HEK293 (cell line): ENCODE results near the gene TBC1D14.

Experiments
- CTCF ChIA-PET: fragments of 350-600 bp; formaldehyde crosslinking; extraction: SDS; loops from one replicate; lab custom pipeline; 2021; ENCODE audit warnings: antibody characterized with exemption; lab: Yijun Ruan, JAX
- POLR2A ChIA-PET: fragments of 300-600 bp; formaldehyde crosslinking; extraction: SDS; loops from one replicate; lab custom pipeline; 2020; ENCODE audit warnings: antibody characterized with exemption, inconsistent platforms; lab: Yijun Ruan, JAX
- H3K27ac ChIP-seq: fragments of 200-500 bp; sonication (Bioruptor generic); 2 replicates; pipeline ENCODE4 v1.5.1; 2014; ENCODE audit warnings: low read depth, low read length, control low read depth, inconsistent platforms; ENCODE audit errors: extremely low read depth
- H3K36me3 ChIP-seq, 2 experiments: fragments of 200-500 bp in 1 of 2; sonication (Bioruptor generic) in 1 of 2; 1 replicate in 1 of 2; 2 replicates in 1 of 2; pipeline ENCODE4 v1.5.1; 2014 to 2017; ENCODE audit warnings: inconsistent platforms in 2 of 2, low read length in 2 of 2; ENCODE audit not compliant: control insufficient read depth in 2 of 2, insufficient read depth in 1 of 2
- H3K4me1 ChIP-seq: fragments of 200-500 bp; sonication (Bioruptor generic); 2 replicates; pipeline ENCODE4 v1.5.1; 2014; ENCODE audit warnings: mild to moderate bottlenecking, low read length, inconsistent platforms; ENCODE audit not compliant: control insufficient read depth, insufficient read depth
- H3K4me3 ChIP-seq: 2 replicates; pipeline ENCODE4 v1.5.1; 2011; ENCODE audit warnings: low read depth, mild to moderate bottlenecking, control low read depth, low read length, moderate library complexity
- H3K9me3 ChIP-seq: fragments of 200-500 bp; sonication (Bioruptor generic); 2 replicates; pipeline ENCODE4 v1.5.1; 2014; ENCODE audit warnings: low read depth, low read length, inconsistent platforms; ENCODE audit not compliant: control insufficient read depth, insufficient read depth
- ELK4 ChIP-seq: IDR thresholded peaks from 2 replicates; pipeline ENCODE4 v1.6.1; 2011; ENCODE audit warnings: mild to moderate bottlenecking, low read depth, low read length, borderline replicate concordance
- IKZF3 ChIP-seq: fragments of 450-650 bp; IDR thresholded peaks from 2 replicates; pipeline ENCODE4 v1.5.0; 2018; ENCODE audit warnings: missing biosample characterization, mild to moderate bottlenecking, missing genetic modification characterization, moderate library complexity
- PRDM10 ChIP-seq: fragments of 450-650 bp; formaldehyde crosslinking; IDR thresholded peaks from 2 replicates; pipeline ENCODE4 v1.5.1; 2016; ENCODE audit warnings: missing biosample characterization, missing genetic modification characterization
- YY2 ChIP-seq: fragments of 450-650 bp; formaldehyde crosslinking; IDR thresholded peaks from 2 replicates; pipeline ENCODE4 v1.5.1; 2016; ENCODE audit warnings: missing biosample characterization, missing genetic modification characterization
- ZBTB17 ChIP-seq: fragments of 450-650 bp; formaldehyde crosslinking; IDR thresholded peaks from 2 replicates; pipeline ENCODE4 v1.5.1; 2016; ENCODE audit warnings: missing biosample characterization, missing genetic modification characterization
- ZBTB6 ChIP-seq: fragments of 450-650 bp; formaldehyde crosslinking; IDR thresholded peaks from 2 replicates; pipeline ENCODE4 v1.5.1; 2017; ENCODE audit warnings: missing biosample characterization, missing genetic modification characterization
- ZNF114 ChIP-seq: fragments of 450-650 bp; formaldehyde crosslinking; IDR thresholded peaks from 2 replicates; pipeline ENCODE4 v1.5.0; 2017; ENCODE audit warnings: missing biosample characterization, missing genetic modification characterization
- ZNF121 ChIP-seq: fragments of 450-650 bp; formaldehyde crosslinking; IDR thresholded peaks from 2 replicates; pipeline ENCODE4 v1.5.1; 2016; ENCODE audit warnings: missing biosample characterization, missing genetic modification characterization
- ZNF391 ChIP-seq: fragments of 450-650 bp; formaldehyde crosslinking; IDR thresholded peaks from 2 replicates; pipeline ENCODE4 v1.5.1; 2016; ENCODE audit warnings: low read depth, missing biosample characterization, missing genetic modification characterization, borderline replicate concordance
- ZNF558 ChIP-seq: fragments of 450-650 bp; formaldehyde crosslinking; IDR thresholded peaks from 2 replicates; pipeline ENCODE4 v1.5.1; 2016; ENCODE audit warnings: missing biosample characterization, missing genetic modification characterization
- ZNF670 ChIP-seq: fragments of 450-650 bp; formaldehyde crosslinking; IDR thresholded peaks from 2 replicates; pipeline ENCODE4 v1.5.1; 2016; ENCODE audit warnings: missing biosample characterization, missing genetic modification characterization, low read depth
- ZNF791 ChIP-seq: fragments of 450-650 bp; formaldehyde crosslinking; IDR thresholded peaks from 2 replicates; pipeline ENCODE4 v1.5.1; 2016; ENCODE audit warnings: missing biosample characterization, missing genetic modification characterization
- TF ChIP-seq, protein P1 (sequence below): fragments of 450-650 bp; formaldehyde crosslinking; IDR thresholded peaks from 2 replicates; pipeline ENCODE4 v1.5.1; 2016; ENCODE audit warnings: missing biosample characterization, missing genetic modification characterization
- TF ChIP-seq, protein P2 (sequence below): fragments of 450-650 bp; formaldehyde crosslinking; IDR thresholded peaks from 2 replicates; pipeline ENCODE4 v1.5.1; 2016; ENCODE audit warnings: missing biosample characterization, missing genetic modification characterization
- TF ChIP-seq, protein P3 (sequence below): fragments of 450-650 bp; formaldehyde crosslinking; IDR thresholded peaks from 2 replicates; pipeline ENCODE4 v1.5.1; 2016; ENCODE audit warnings: missing biosample characterization, missing genetic modification characterization

The TBC1D14 gene

GRCh38 chr4:7066006-7066405 lies 156.4 kb downstream of the TBC1D14 start (continued):
- TF ChIP-seq ZNF121 (tag by site-specific recombination) (no peak), ZNF114 (tag by site-specific recombination) (no peak), YY2 (no peak), ZBTB6 (tag by site-specific recombination) (no peak), ZBTB17 (tag by site-specific recombination) (no peak), ZNF558 (no peak), IKZF3 (tag by site-specific recombination) (no peak), ZNF670 (tag by site-specific recombination) (no peak)
- TF ChIP-seq, protein P1, sequence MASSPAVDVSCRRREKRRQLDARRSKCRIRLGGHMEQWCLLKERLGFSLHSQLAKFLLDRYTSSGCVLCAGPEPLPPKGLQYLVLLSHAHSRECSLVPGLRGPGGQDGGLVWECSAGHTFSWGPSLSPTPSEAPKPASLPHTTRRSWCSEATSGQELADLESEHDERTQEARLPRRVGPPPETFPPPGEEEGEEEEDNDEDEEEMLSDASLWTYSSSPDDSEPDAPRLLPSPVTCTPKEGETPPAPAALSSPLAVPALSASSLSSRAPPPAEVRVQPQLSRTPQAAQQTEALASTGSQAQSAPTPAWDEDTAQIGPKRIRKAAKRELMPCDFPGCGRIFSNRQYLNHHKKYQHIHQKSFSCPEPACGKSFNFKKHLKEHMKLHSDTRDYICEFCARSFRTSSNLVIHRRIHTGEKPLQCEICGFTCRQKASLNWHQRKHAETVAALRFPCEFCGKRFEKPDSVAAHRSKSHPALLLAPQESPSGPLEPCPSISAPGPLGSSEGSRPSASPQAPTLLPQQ (tag by site-specific recombination) = no peak
- TF ChIP-seq, protein P2, sequence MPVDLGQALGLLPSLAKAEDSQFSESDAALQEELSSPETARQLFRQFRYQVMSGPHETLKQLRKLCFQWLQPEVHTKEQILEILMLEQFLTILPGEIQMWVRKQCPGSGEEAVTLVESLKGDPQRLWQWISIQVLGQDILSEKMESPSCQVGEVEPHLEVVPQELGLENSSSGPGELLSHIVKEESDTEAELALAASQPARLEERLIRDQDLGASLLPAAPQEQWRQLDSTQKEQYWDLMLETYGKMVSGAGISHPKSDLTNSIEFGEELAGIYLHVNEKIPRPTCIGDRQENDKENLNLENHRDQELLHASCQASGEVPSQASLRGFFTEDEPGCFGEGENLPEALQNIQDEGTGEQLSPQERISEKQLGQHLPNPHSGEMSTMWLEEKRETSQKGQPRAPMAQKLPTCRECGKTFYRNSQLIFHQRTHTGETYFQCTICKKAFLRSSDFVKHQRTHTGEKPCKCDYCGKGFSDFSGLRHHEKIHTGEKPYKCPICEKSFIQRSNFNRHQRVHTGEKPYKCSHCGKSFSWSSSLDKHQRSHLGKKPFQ (tag by site-specific recombination) = no peak

GRCh38 chr4:7066493-7066892 lies 156.9 kb downstream of the TBC1D14 start:
- CTCF ChIA-PET = interaction anchor here (0.5 to 6.3 kb wide), 8 partner anchors 15 to 712 kb away, joined by 3 to 69 read pairs (median 5); partner anchors contain the start of gene TADA2B
- H3K9me3 ChIP-seq = no peaks in the 10 kb centered on the region
- POLR2A ChIA-PET = interaction anchor here (0.8 to 2.3 kb wide), 4 partner anchors 11 to 166 kb away, joined by 3 to 8 read pairs (median 6); partner anchors contain the start of gene TADA2B
- peaks cover 0 to 48% of the 10 kb centered on the region in 2 experiments; a peak in 2 of 3 replicates for H3K36me3 ChIP-seq
- TF ChIP-seq PRDM10 (tag by site-specific recombination) (peak; percentile 90), ZNF791 (no peak), ELK4 (no peak), ZNF391 (tag by site-specific recombination) (no peak)
- TF ChIP-seq, protein P3, sequence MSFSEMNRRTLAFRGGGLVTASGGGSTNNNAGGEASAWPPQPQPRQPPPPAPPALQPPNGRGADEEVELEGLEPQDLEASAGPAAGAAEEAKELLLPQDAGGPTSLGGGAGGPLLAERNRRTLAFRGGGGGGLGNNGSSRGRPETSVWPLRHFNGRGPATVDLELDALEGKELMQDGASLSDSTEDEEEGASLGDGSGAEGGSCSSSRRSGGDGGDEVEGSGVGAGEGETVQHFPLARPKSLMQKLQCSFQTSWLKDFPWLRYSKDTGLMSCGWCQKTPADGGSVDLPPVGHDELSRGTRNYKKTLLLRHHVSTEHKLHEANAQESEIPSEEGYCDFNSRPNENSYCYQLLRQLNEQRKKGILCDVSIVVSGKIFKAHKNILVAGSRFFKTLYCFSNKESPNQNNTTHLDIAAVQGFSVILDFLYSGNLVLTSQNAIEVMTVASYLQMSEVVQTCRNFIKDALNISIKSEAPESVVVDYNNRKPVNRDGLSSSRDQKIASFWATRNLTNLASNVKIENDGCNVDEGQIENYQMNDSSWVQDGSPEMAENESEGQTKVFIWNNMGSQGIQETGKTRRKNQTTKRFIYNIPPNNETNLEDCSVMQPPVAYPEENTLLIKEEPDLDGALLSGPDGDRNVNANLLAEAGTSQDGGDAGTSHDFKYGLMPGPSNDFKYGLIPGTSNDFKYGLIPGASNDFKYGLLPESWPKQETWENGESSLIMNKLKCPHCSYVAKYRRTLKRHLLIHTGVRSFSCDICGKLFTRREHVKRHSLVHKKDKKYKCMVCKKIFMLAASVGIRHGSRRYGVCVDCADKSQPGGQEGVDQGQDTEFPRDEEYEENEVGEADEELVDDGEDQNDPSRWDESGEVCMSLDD (tag by site-specific recombination) = no peak
- TF ChIP-seq, all 188 proteins: peak for 1
- no peak overlapping the region for H3K27ac ChIP-seq
- peaks cover 2% of the 10 kb centered on the region; the same call in 1 of the 2 replicates for H3K4me1 ChIP-seq
- peak overlapping the region; percentile 18 for H3K4me3 ChIP-seq
